Measurements from ENCODE around the gene PCDH8. TPM values are rescaled to one million over a fixed set of nuclear protein-coding genes. Genes with fewer than 3 reads are reported as not detected.
"Not testable (repeated sequence)": the region's sequence is repeated elsewhere in the genome, so short reads cannot be mapped to it uniquely, and the experiment has no call there.

Gene PCDH8
- total and polyA plus RNA-seq, 12 donors: 0.06 to 0.14 (median 0.07) TPM; not detected in 9

- H3K27ac ChIP-seq: no peak overlapping the region
- DNase-seq: no peak
- no peaks in the 10 kb centered on the region for H3K27me3 ChIP-seq
- no peak for TF ChIP-seq POLR2A (IDR thresholded peaks at IDR 0.05)
- no peak for TF ChIP-seq CTCF (IDR thresholded peaks at IDR 0.05)
- no peaks in the 10 kb centered on the region for H3K9me3 ChIP-seq (replicated peaks in 1 of 3)
- H3K4me1 ChIP-seq (replicated peaks in 1 of 2): no peaks in the 10 kb centered on the region
- H3K36me3 ChIP-seq (replicated peaks in 1 of 2): no peaks in the 10 kb centered on the region
- intact Hi-C loops (cut with DNase I): no loop called here
- H3K4me3 ChIP-seq: no peak overlapping the region
- 79 to 88% (median 87%) methylated on average over 2 of the region's 2 CpGs for WGBS, 4 donors
Observed at GRCh38 chr13:52830946-52831345, 17.5 kb downstream of the PCDH8 start.

- 65 to 77% (median 72%) methylated on average over 7 of the region's 7 CpGs for WGBS, 4 donors
- Histone ChIP-seq H3K27me3 (no peaks in the 10 kb centered on the region), H3K4me1 (replicated peaks in 1 of 2) (no peaks in the 10 kb centered on the region), H3K4me3 (no peak overlapping the region), H3K9me3 (replicated peaks in 1 of 3) (no peaks in the 10 kb centered on the region), H3K27ac (no peak overlapping the region), H3K36me3 (replicated peaks in 1 of 2) (no peaks in the 10 kb centered on the region)
- intact Hi-C loops (cut with DNase I): no loop called here
- TF ChIP-seq POLR2A (IDR thresholded peaks at IDR 0.05): no peak
- no peak for TF ChIP-seq CTCF (IDR thresholded peaks at IDR 0.05)
- DNase-seq: no peak
Observed at GRCh38 chr13:52827839-52828238, 20.6 kb downstream of the PCDH8 start.

GRCh38 chr13:52817886-52818285, 30.6 kb downstream of the PCDH8 start:
- H3K27ac ChIP-seq; intact Hi-C loops (cut with DNase I); H3K4me1 ChIP-seq (replicated peaks in 1 of 2); H3K27me3 ChIP-seq; DNase-seq; H3K4me3 ChIP-seq; H3K9me3 ChIP-seq (replicated peaks in 1 of 3); H3K36me3 ChIP-seq (replicated peaks in 1 of 2): not testable (repeated sequence)
- 87 to 94% (median 92%) methylated on average over 9 to 29 of the region's 29 CpGs for WGBS, 4 donors

GRCh38 chr13:52815330-52815729, 33.1 kb downstream of the PCDH8 start:
- intact Hi-C loops (cut with DNase I): no loop called here
- Histone ChIP-seq H3K27ac (no peak overlapping the region), H3K36me3 (replicated peaks in 1 of 2) (no peaks in the 10 kb centered on the region), H3K27me3 (no peaks in the 10 kb centered on the region), H3K4me3 (no peak overlapping the region), H3K9me3 (replicated peaks in 1 of 3) (no peaks in the 10 kb centered on the region), H3K4me1 (replicated peaks in 1 of 2) (no peaks in the 10 kb centered on the region)
- no peak for DNase-seq
- no peak for TF ChIP-seq CTCF (IDR thresholded peaks at IDR 0.05)
- no peak for TF ChIP-seq POLR2A (IDR thresholded peaks at IDR 0.05)
- WGBS, 4 donors: 84 to 94% (median 92%) methylated on average over 4 to 26 of the region's 26 CpGs

GRCh38 chr13:52812941-52813340, 35.5 kb downstream of the PCDH8 start:
- no peak for DNase-seq
- Histone ChIP-seq H3K27me3 (no peaks in the 10 kb centered on the region), H3K4me1 (replicated peaks in 1 of 2) (no peaks in the 10 kb centered on the region), H3K4me3 (no peak overlapping the region), H3K9me3 (replicated peaks in 1 of 3) (no peaks in the 10 kb centered on the region), H3K27ac (no peak overlapping the region), H3K36me3 (replicated peaks in 1 of 2) (no peaks in the 10 kb centered on the region)
- intact Hi-C loops (cut with DNase I): no loop called here
- TF ChIP-seq CTCF (IDR thresholded peaks at IDR 0.05): no peak
- TF ChIP-seq POLR2A (IDR thresholded peaks at IDR 0.05): no peak
- WGBS, 4 donors: 40 to 81% (median 73%) methylated on average over 3 of the region's 3 CpGs

Measured in adrenal gland (tissue), 12 donors.